ENCODE measurements around the gene SWT1.

DNA sequence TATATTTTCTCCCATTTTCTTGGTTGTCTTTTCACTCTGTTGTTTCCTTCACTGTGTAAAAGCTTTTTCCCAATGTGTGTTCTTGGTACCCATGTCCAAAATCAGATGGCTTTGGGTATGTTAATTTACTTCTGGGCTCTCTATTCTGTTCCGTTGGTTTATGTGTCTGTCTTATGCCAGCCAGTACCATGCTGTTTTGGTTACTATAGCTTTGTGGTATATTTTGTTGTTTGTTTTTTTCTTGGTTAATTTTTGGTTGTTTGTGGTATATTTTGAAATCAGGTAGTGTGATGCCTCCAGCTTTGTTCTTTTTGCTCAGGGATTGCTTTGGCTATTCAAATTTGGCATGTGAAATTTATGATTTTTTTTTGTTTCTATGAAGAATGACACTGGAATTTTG lies 67.2 kb downstream of the SWT1 start:
- TF ChIP-seq EZH2 (IDR thresholded peaks at IDR 0.05; ENCODE audit: insufficient read depth, poor library complexity, severe bottlenecking) (no peak), EZH2phosphoT487 (IDR thresholded peaks at IDR 0.05; ENCODE audit: insufficient read depth, low read depth) (no peak)

Data from GM23248 (cell line).